Endothelial cell of umbilical vein (primary cell): Measurements from ENCODE around the gene DPP10. TPM values are rescaled to one million over a fixed set of nuclear protein-coding genes. Genes with fewer than 3 reads are reported as not detected.

Source experiments
- BruUV-seq: library from RNA; stranded (reverse); fragments of 400-500 nt; replicated peaks from 2 replicates; lab custom pipeline; 2021; lab: Mats Ljungman, UMichigan
- CTCF ChIA-PET: fragments of 300-600, 350-600 bp; sonication (Branson Sonifier 250); formaldehyde crosslinking; loops from one replicate; lab custom pipeline; 2021; ENCODE audit warnings: antibody characterized with exemption, inconsistent platforms; lab: Charles Lee
- POLR2A ChIA-PET: fragments of 300-600, 350-600 bp; sonication (Branson Sonifier 250); formaldehyde crosslinking; loops from one replicate; lab custom pipeline; 2021; ENCODE audit warnings: antibody characterized with exemption, inconsistent platforms; lab: Charles Lee
- DNase-seq: peaks from one replicate; pipeline ENCODE4 v3.0.0-alpha.2; 2011; ENCODE audit warnings: low read depth, low spot score
- FAIRE-seq: peaks from 2 replicates; lab custom pipeline; 2011; peaks lifted over from hg19 to GRCh38; lab: Jason Lieb, UNC
- H2AFZ ChIP-seq: 2 replicates; pipeline ENCODE4 v1.6.0; 2012; ENCODE audit warnings: low read depth, low read length, control low read depth, inconsistent platforms
- H3K27ac ChIP-seq: 2 replicates; pipeline ENCODE4 v1.5.1; 2011; ENCODE audit warnings: low read depth, mild to moderate bottlenecking, control low read depth, low read length, moderate library complexity; ENCODE audit not compliant: insufficient read depth
- H3K27me3 ChIP-seq, 2 experiments: 2 replicates each; pipeline versions ENCODE4 v1.6.0 to v1.6.1; 2011; ENCODE audit warnings: low read length in 2 of 2, mixed read lengths in 1 of 2; ENCODE audit not compliant: control insufficient read depth in 2 of 2, insufficient read depth in 2 of 2
- H3K36me3 ChIP-seq, 2 experiments: 2 replicates in 1 of 2; 3 replicates in 1 of 2; pipeline ENCODE4 v1.5.1; 2011; ENCODE audit warnings: low read length in 2 of 2, mild to moderate bottlenecking in 1 of 2, moderate library complexity in 1 of 2; ENCODE audit not compliant: control insufficient read depth in 2 of 2, insufficient read depth in 2 of 2; ENCODE audit errors: extremely low read depth in 1 of 2
- H3K4me1 ChIP-seq: 3 replicates; pipeline ENCODE4 v1.5.1; 2011; ENCODE audit warnings: mild to moderate bottlenecking, low read length; ENCODE audit not compliant: control insufficient read depth, insufficient read depth; ENCODE audit errors: extremely low read depth
- H3K4me2 ChIP-seq: 2 replicates; pipeline ENCODE4 v1.6.1; 2011; ENCODE audit warnings: low read length, control low read depth, mixed read lengths; ENCODE audit not compliant: insufficient read depth
- H3K4me3 ChIP-seq, 3 experiments: fragments of 200-600 bp in 1 of 3; sonication (generic), shearing (Covaris generic) in 1 of 3; replicated peaks in 1 of 3; 2 replicates each; pipeline ENCODE4 v1.5.1; 2011 to 2016; ENCODE audit warnings: control low read depth in 3 of 3, low read length in 3 of 3, mild to moderate bottlenecking in 2 of 3, inconsistent platforms in 1 of 3, low read depth in 1 of 3, moderate library complexity in 1 of 3; ENCODE audit not compliant: insufficient read depth in 1 of 3
- H3K79me2 ChIP-seq: 2 replicates; pipeline ENCODE4 v1.6.0; 2012; ENCODE audit warnings: low read length, inconsistent platforms; ENCODE audit not compliant: control insufficient read depth, insufficient read depth
- H3K9ac ChIP-seq: replicated peaks from 2 replicates; pipeline ENCODE3; 2011; ENCODE audit warnings: low read length, control low read depth; ENCODE audit not compliant: insufficient read depth; ENCODE audit errors: extremely low read depth
- H3K9me1 ChIP-seq: replicated peaks from 3 replicates; pipeline ENCODE4 v1.6.0; 2011; ENCODE audit warnings: mild to moderate bottlenecking, low read length; ENCODE audit not compliant: control insufficient read depth, insufficient read depth; ENCODE audit errors: extremely low read depth
- H3K9me3 ChIP-seq: replicated peaks from 2 replicates; pipeline ENCODE4 v1.5.1; 2012; ENCODE audit warnings: low read length, inconsistent platforms; ENCODE audit not compliant: control insufficient read depth, insufficient read depth
- H4K20me1 ChIP-seq: replicated peaks from 2 replicates; pipeline ENCODE3; 2011; ENCODE audit warnings: mild to moderate bottlenecking, low read length; ENCODE audit not compliant: control insufficient read depth, insufficient read depth; ENCODE audit errors: extremely low read depth
- EZH2 ChIP-seq: IDR thresholded peaks from 2 replicates; pipeline ENCODE4 v1.6.1; 2012; ENCODE audit warnings: borderline replicate concordance, low read depth, mild to moderate bottlenecking, moderate library complexity, low read length, inconsistent platforms; ENCODE audit not compliant: severe bottlenecking
- FOS ChIP-seq: IDR thresholded peaks from 2 replicates; pipeline ENCODE4 v1.6.1; 2011; ENCODE audit warnings: mild to moderate bottlenecking, low read length, moderate library complexity, borderline replicate concordance; ENCODE audit not compliant: insufficient read depth
- GATA2 ChIP-seq: IDR thresholded peaks from 2 replicates; pipeline ENCODE4 v1.7.0; 2011; ENCODE audit warnings: low read depth, mild to moderate bottlenecking, moderate library complexity, mixed read lengths, low read length; ENCODE audit not compliant: insufficient read length, insufficient read depth
- JUN ChIP-seq: IDR thresholded peaks from 2 replicates; pipeline ENCODE4 v1.6.1; 2011; ENCODE audit warnings: borderline replicate concordance, low read depth; ENCODE audit not compliant: insufficient read length, insufficient read depth
- MYC ChIP-seq: IDR thresholded peaks from one replicate; pipeline ENCODE4 v1.6.1; 2011; ENCODE audit warnings: mild to moderate bottlenecking, low read depth, low read length
- POLR2A ChIP-seq: IDR thresholded peaks from 2 replicates; pipeline ENCODE4 v1.6.1; 2012; ENCODE audit warnings: low read depth, mild to moderate bottlenecking, control low read depth, low read length
- POLR2AphosphoS5 ChIP-seq: IDR thresholded peaks from 2 replicates; pipeline ENCODE4 v1.6.1; 2012; ENCODE audit warnings: low read depth, mild to moderate bottlenecking, control low read depth, low read length, moderate library complexity; ENCODE audit not compliant: insufficient read depth
- dilution Hi-C: fragments of 300-500 bp; cut with MboI; formaldehyde crosslinking; loops from one replicate; pipeline ENCODE4 v1.15.0; 2019; ENCODE audit warnings: low sequenced_read_pairs; ENCODE audit not compliant: extremely low pct_ligation_motif_present
- intact Hi-C: fragments of 100-400 bp; cut with micrococcal nuclease; formaldehyde crosslinking; loops from one replicate; pipeline ENCODE4 v1.10.0; 2022
- polyA plus RNA-seq, 4 experiments: library from polyadenylated mRNA; depleted of rRNA in 3 of 4; stranded (reverse) in 3 of 4; unstranded in 1 of 4; fragments of >200 nt; gene quantifications; 2 replicates each; pipeline versions ENCODE4 v1.2.1 to v1.2.3, GENCODE V29; 2011 to 2012; ENCODE audit warnings: missing spikeins in 1 of 4
- total RNA-seq: library from RNA; stranded (reverse); gene quantifications from 2 replicates; pipeline ENCODE4 v1.2.3, GENCODE V29; 2021
- TF ChIP-seq, protein P1 (sequence below): IDR thresholded peaks from 2 replicates; pipeline ENCODE4 v1.6.1; 2011; ENCODE audit not compliant: insufficient read depth, insufficient read length
- TF ChIP-seq, protein P2 (sequence below), 2 donors: IDR thresholded peaks; 1 replicate in 1 of 2; 2 replicates in 1 of 2; pipeline ENCODE4 v1.5.1; 2011; ENCODE audit warnings: low read length in 2 of 2, mild to moderate bottlenecking in 2 of 2, moderate library complexity in 2 of 2, control low read depth in 1 of 2, inconsistent platforms in 1 of 2, low read depth in 1 of 2; ENCODE audit not compliant: insufficient read depth in 1 of 2; ENCODE audit errors: extremely low read depth in 1 of 2

Gene DPP10
- total and polyA plus RNA-seq, 2 donors (not counting 3 experiments of a cell fraction or from before 2014, with no cell fraction given): not detected

DNA sequence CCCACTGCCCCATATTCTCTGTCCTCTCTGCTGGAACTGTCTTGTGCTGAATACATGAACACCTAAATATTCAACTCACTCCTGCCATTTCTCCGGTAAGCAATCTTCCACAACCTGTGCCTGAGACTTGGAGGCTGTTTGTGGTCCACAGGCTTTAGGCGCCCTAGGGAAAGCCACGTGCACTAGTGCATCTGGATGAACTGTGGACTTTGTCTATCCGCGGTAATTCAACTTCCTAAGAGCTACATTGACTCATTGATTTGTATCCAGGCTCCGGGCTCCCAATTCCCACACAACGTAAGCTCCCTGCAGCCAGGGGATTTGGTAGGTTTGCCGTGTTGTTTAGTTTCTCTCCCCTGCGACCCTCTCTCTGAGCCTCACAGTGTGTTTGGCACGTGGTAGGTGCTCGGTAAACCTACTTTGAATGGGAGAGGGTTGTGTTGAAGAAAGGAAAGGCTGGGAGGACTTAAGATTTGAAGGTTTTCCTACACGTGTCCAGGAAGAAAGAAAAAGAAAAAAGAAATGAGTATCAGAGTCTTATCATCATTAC is 718.2 kb downstream of the DPP10 start:
- intact Hi-C loops (no loop called here), dilution Hi-C loops (no loop called here)
- TF ChIP-seq JUN (no peak), EZH2 (no peak), MYC (no peak), FOS (no peak), GATA2 (no peak), POLR2AphosphoS5 (no peak), POLR2A (no peak)
- TF ChIP-seq, protein P1, sequence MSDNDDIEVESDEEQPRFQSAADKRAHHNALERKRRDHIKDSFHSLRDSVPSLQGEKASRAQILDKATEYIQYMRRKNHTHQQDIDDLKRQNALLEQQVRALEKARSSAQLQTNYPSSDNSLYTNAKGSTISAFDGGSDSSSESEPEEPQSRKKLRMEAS: no peak
- TF ChIP-seq, protein P2, sequence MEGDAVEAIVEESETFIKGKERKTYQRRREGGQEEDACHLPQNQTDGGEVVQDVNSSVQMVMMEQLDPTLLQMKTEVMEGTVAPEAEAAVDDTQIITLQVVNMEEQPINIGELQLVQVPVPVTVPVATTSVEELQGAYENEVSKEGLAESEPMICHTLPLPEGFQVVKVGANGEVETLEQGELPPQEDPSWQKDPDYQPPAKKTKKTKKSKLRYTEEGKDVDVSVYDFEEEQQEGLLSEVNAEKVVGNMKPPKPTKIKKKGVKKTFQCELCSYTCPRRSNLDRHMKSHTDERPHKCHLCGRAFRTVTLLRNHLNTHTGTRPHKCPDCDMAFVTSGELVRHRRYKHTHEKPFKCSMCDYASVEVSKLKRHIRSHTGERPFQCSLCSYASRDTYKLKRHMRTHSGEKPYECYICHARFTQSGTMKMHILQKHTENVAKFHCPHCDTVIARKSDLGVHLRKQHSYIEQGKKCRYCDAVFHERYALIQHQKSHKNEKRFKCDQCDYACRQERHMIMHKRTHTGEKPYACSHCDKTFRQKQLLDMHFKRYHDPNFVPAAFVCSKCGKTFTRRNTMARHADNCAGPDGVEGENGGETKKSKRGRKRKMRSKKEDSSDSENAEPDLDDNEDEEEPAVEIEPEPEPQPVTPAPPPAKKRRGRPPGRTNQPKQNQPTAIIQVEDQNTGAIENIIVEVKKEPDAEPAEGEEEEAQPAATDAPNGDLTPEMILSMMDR (IDR thresholded peaks at IDR 0.05; ENCODE audit: extremely low read depth in 1 of 2, insufficient read depth in 1 of 2, low read depth in 1 of 2, low read length in 2 of 2): no peak
- peaks cover 1% of the 10 kb centered on the region for H3K9me3 ChIP-seq
- POLR2A ChIA-PET: no interaction called here
- H3K4me1 ChIP-seq: no peaks in the 10 kb centered on the region
- no peak overlapping the region for H3K9ac ChIP-seq
- no peaks in the 10 kb centered on the region for H3K9me1 ChIP-seq
- H3K4me3 ChIP-seq: no peak overlapping the region
- H2AFZ ChIP-seq: no peak overlapping the region
- no peaks in the 10 kb centered on the region for H3K36me3 ChIP-seq
- peaks cover 3 to 4% of the 10 kb centered on the region in 2 experiments for H3K27me3 ChIP-seq
- H3K27ac ChIP-seq: no peak overlapping the region
- H3K4me2 ChIP-seq: no peak overlapping the region
- DNase-seq (no peak), FAIRE-seq (no peak)
- H4K20me1 ChIP-seq: no peaks in the 10 kb centered on the region
- no TSS peak for BruUV-seq
- CTCF ChIA-PET: no interaction called here
- H3K79me2 ChIP-seq: no peaks in the 10 kb centered on the region
